Activated T-cell treated with anti-CD3 and anti-CD28 coated beads for 48 hours (primary cell): Measurements from ENCODE around the gene C5orf63.
"Not testable (repeated sequence)": the region's sequence is repeated elsewhere in the genome, so short reads cannot be mapped to it uniquely, and the experiment has no call there.

Experiments used
- DNase-seq: peaks from one replicate; pipeline ENCODE4 v3.0.0-alpha.2; 2020; ENCODE audit warnings: low read depth

Gene C5orf63

GRCh38 chr5:127031147-127031862 is 42.0 kb downstream of the C5orf63 start:
- peak; percentile 16 for DNase-seq

GRCh38 chr5:127030259-127031146 is 42.8 kb downstream of the C5orf63 start, which contains the start of gene MARCHF3:
Gene MARCHF3 (minus strand): TSS chr5:127030558. CDS start chr5:126918171, 112,387 bp downstream.
- DNase-seq: peak; percentile 95

- peak; percentile 35 for DNase-seq
Measured at GRCh38 chr5:127029581-127030258, 43.6 kb downstream of the C5orf63 start.

- no peak for DNase-seq
Measured at GRCh38 chr5:127028822-127029457, 44.4 kb downstream of the C5orf63 start.

- DNase-seq: no peak
Measured at GRCh38 chr5:127027539-127027938, 45.8 kb downstream of the C5orf63 start.

- DNase-seq: no peak
Measured at GRCh38 chr5:127026166-127026565, 47.1 kb downstream of the C5orf63 start.

- DNase-seq: no peak
Measured at GRCh38 chr5:127025467-127025866, 47.8 kb downstream of the C5orf63 start.

- DNase-seq: no peak
Measured at GRCh38 chr5:127024821-127025220, 48.5 kb downstream of the C5orf63 start.

- DNase-seq: not testable (repeated sequence)
Measured at GRCh38 chr5:127023552-127024191, 49.6 kb downstream of the C5orf63 start.

GRCh38 chr5:127022846-127023245 is 50.5 kb downstream of the C5orf63 start:
- DNase-seq: no peak

GRCh38 chr5:127019928-127020327 is 53.4 kb downstream of the C5orf63 start:
- DNase-seq: no peak

- DNase-seq: not testable (repeated sequence)
Measured at GRCh38 chr5:127016722-127017121, 56.6 kb downstream of the C5orf63 start.

- no peak for DNase-seq
Measured at GRCh38 chr5:127015716-127016115, 57.6 kb downstream of the C5orf63 start.

- DNase-seq: no peak
Measured at GRCh38 chr5:127014573-127014972, 58.7 kb downstream of the C5orf63 start.

GRCh38 chr5:127013407-127013806 is 59.9 kb downstream of the C5orf63 start:
- no peak for DNase-seq

- no peak for DNase-seq
Measured at GRCh38 chr5:127012916-127013315, 60.4 kb downstream of the C5orf63 start.

- DNase-seq: no peak
Measured at GRCh38 chr5:127011961-127012644, 61.2 kb downstream of the C5orf63 start.

- no peak for DNase-seq
Measured at GRCh38 chr5:127011153-127011552, 62.1 kb downstream of the C5orf63 start.

GRCh38 chr5:127010362-127010761 is 62.9 kb downstream of the C5orf63 start:
- DNase-seq: no peak

GRCh38 chr5:127009784-127010183 is 63.5 kb downstream of the C5orf63 start:
- DNase-seq: no peak
